OCI-LY7 (cell line): ENCODE results near the gene TIAL1. TPM values are rescaled to one million over a fixed set of nuclear protein-coding genes. Genes with fewer than 3 reads are reported as not detected.

ENCODE experiments used
- BruUV-seq: library from RNA; stranded (reverse); fragments of 400-500 nt; replicated peaks from 2 replicates; lab custom pipeline; 2021; lab: Mats Ljungman, UMichigan
- CTCF ChIA-PET: fragments of 300-600 bp; sonication (Branson Sonifier 250); formaldehyde crosslinking; loops from one replicate; lab custom pipeline; 2022; ENCODE audit warnings: antibody characterized with exemption; ENCODE audit not compliant: unreplicated experiment; lab: Charles Lee
- POLR2A ChIA-PET: fragments of 300-600 bp; sonication (Branson Sonifier 250); formaldehyde crosslinking; loops from one replicate; lab custom pipeline; 2022; ENCODE audit warnings: antibody characterized with exemption; lab: Charles Lee
- DNase-seq: peaks from one replicate; pipeline ENCODE4 v3.0.0-alpha.2; 2015; ENCODE audit warnings: low spot score
- H2AFZ ChIP-seq: fragments of 200-600 bp; sonication (generic), shearing (Covaris generic); 2 replicates; pipeline ENCODE4 v1.6.1; 2014; ENCODE audit warnings: mild to moderate bottlenecking, antibody characterized with exemption, low read length, moderate library complexity
- H3K27ac ChIP-seq: fragments of 200-600 bp; sonication (generic); 2 replicates; pipeline ENCODE4 v1.5.1; 2014; ENCODE audit warnings: mixed run types, low read depth, mild to moderate bottlenecking, moderate library complexity, low read length, inconsistent platforms; ENCODE audit not compliant: poor library complexity, severe bottlenecking
- H3K36me3 ChIP-seq: fragments of 200-600 bp; sonication (generic); 2 replicates; pipeline ENCODE4 v1.6.1; 2014; ENCODE audit warnings: mild to moderate bottlenecking, antibody characterized with exemption, low read length, moderate library complexity, mixed read lengths; ENCODE audit not compliant: insufficient read depth
- H3K4me1 ChIP-seq: fragments of 200-600 bp; sonication (generic); 2 replicates; pipeline ENCODE4 v1.5.1; 2014; ENCODE audit warnings: mild to moderate bottlenecking, low read length; ENCODE audit not compliant: insufficient read depth, poor library complexity, severe bottlenecking
- H3K4me2 ChIP-seq: fragments of 200-600 bp; sonication (generic); 2 replicates; pipeline ENCODE4 v1.6.1; 2014; ENCODE audit warnings: mild to moderate bottlenecking, low read length
- H3K4me3 ChIP-seq: fragments of 200-600 bp; sonication (generic); 2 replicates; pipeline ENCODE4 v1.5.1; 2014; ENCODE audit warnings: mild to moderate bottlenecking, low read depth, low read length; ENCODE audit not compliant: poor library complexity, severe bottlenecking
- H3K79me2 ChIP-seq: fragments of 200-600 bp; sonication (generic); 2 replicates; pipeline ENCODE4 v1.6.1; 2016; ENCODE audit warnings: low read depth, mild to moderate bottlenecking, low read length, moderate library complexity, mixed read lengths; ENCODE audit not compliant: insufficient read depth
- H3K9me2 ChIP-seq: fragments of 200-600 bp; sonication (generic); 2 replicates; pipeline ENCODE4 v1.6.1; 2016; ENCODE audit warnings: mild to moderate bottlenecking, low read length, mixed read lengths; ENCODE audit not compliant: insufficient read depth
- H3K9me3 ChIP-seq: fragments of 200-600 bp; sonication (generic); 2 replicates; pipeline ENCODE4 v1.6.1; 2014; ENCODE audit warnings: mild to moderate bottlenecking, mixed run types, low read length, mixed read lengths
- H4K20me1 ChIP-seq: fragments of 200-600 bp; sonication (generic); 2 replicates; pipeline ENCODE4 v1.6.1; 2014; ENCODE audit warnings: mild to moderate bottlenecking, antibody characterized with exemption, low read length, moderate library complexity, mixed read lengths; ENCODE audit not compliant: insufficient read depth
- CTCF ChIP-seq: fragments of 200-600 bp; sonication (generic); conservative IDR thresholded peaks from 2 replicates; pipeline ENCODE4 v1.5.1; 2014; ENCODE audit warnings: mild to moderate bottlenecking, antibody characterized with exemption, low read length, moderate library complexity, mixed read lengths
- EZH2phosphoT487 ChIP-seq: fragments of 200-600 bp; sonication (generic); IDR thresholded peaks from 2 replicates; pipeline ENCODE4 v1.6.1; 2018; ENCODE audit warnings: low read depth, borderline replicate concordance, mild to moderate bottlenecking, mixed run types, antibody characterized with exemption, low read length, moderate library complexity, mixed read lengths
- intact Hi-C: fragments of 100-400 bp; cut with micrococcal nuclease; formaldehyde crosslinking; loops from one replicate; pipeline ENCODE4 v1.10.0; 2022; ENCODE audit not compliant: unreplicated experiment
- total RNA-seq, 2 experiments: library from RNA; depleted of rRNA in 1 of 2; stranded (reverse); fragments of >200 nt in 1 of 2; shearing (Covaris generic) in 1 of 2; gene quantifications; 2 replicates each; pipeline ENCODE4 v1.2.3, GENCODE V29; 2014 to 2022

The TIAL1 gene
- total RNA-seq, 2 experiments from 2014 or later: 61.1 to 172 TPM

GRCh38 chr10:119616882-119617570, 20.3 kb upstream of the TIAL1 start:
- no peak overlapping the region for H2AFZ ChIP-seq
- ChIA-PET CTCF (no interaction called here), POLR2A (no interaction called here)
- no peak for DNase-seq
- no peaks in the 10 kb centered on the region for H3K4me1 ChIP-seq
- H3K9me3 ChIP-seq: no peaks in the 10 kb centered on the region
- intact Hi-C loops: no loop called here
- H3K27ac ChIP-seq: no peak overlapping the region
- H3K4me3 ChIP-seq: no peak overlapping the region
- no TSS peak for BruUV-seq
- H3K36me3 ChIP-seq: no peaks in the 10 kb centered on the region
- H3K79me2 ChIP-seq: no peaks in the 10 kb centered on the region
- H4K20me1 ChIP-seq: no peaks in the 10 kb centered on the region
- H3K9me2 ChIP-seq: no peaks in the 10 kb centered on the region
- no peak overlapping the region for H3K4me2 ChIP-seq
- TF ChIP-seq CTCF (no peak), EZH2phosphoT487 (no peak)

- POLR2A ChIA-PET: interaction anchor here (2.4 kb wide), 1 partner anchor 14 kb away, joined by 7 read pairs; no protein-coding TSS in a partner anchor
- no peaks in the 10 kb centered on the region for H3K79me2 ChIP-seq
These were observed 17.9 kb upstream of the TIAL1 start for GRCh38 chr10:119614686-119615085.

More at GRCh38 chr10:119614686-119615085, 17.9 kb upstream of the TIAL1 start:
- H3K4me3 ChIP-seq: no peak overlapping the region
- no peaks in the 10 kb centered on the region for H3K9me3 ChIP-seq
- no peak for TF ChIP-seq EZH2phosphoT487
- no peak for TF ChIP-seq CTCF
- CTCF ChIA-PET: no interaction called here
- DNase-seq: no peak
- intact Hi-C loops: no loop called here
- no peaks in the 10 kb centered on the region for H3K4me1 ChIP-seq
- no peaks in the 10 kb centered on the region for H3K36me3 ChIP-seq
- no TSS peak for BruUV-seq
- H3K4me2 ChIP-seq: no peak overlapping the region
- H3K27ac ChIP-seq: no peak overlapping the region
- no peaks in the 10 kb centered on the region for H3K9me2 ChIP-seq
- no peaks in the 10 kb centered on the region for H4K20me1 ChIP-seq
- H2AFZ ChIP-seq: no peak overlapping the region
